22Rv1 (cell line): ENCODE measurements around the gene CDO1.

Experiments used
- H3K27ac ChIP-seq: fragments of 450-650 bp; 2 replicates; pipeline ENCODE4 v1.5.1; 2017
- ZFX ChIP-seq: fragments of 450-650 bp; IDR thresholded peaks from 2 replicates; pipeline ENCODE4 v1.6.1; 2017; ENCODE audit warnings: antibody characterized with exemption, borderline replicate concordance
- TF ChIP-seq, protein P1 (sequence below): fragments of 450-650 bp; IDR thresholded peaks from 2 replicates; pipeline ENCODE4 v1.5.1; 2017; ENCODE audit warnings: mild to moderate bottlenecking

CDO1 gene

DNA sequence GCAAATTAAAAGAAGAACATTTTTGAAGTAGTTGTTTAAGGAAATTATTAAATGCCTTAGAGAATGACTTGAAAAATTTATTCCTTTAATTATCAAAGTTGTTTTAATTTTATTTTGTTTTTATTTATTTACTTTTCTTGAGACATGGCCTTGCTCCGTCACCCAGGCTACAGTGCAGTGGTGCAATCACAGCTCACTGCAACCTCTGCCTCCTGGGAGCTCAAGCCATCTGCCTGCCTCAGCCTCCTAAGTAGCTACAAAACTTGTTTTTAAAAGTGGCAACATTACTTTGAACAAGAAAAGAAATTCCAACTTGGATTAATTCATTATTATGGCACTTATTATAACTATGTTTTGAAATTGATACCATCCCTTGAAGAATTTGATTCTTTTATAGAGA, 29.0 kb downstream of the CDO1 start:
- TF ChIP-seq ZFX, result no peak
- TF ChIP-seq, protein P1, sequence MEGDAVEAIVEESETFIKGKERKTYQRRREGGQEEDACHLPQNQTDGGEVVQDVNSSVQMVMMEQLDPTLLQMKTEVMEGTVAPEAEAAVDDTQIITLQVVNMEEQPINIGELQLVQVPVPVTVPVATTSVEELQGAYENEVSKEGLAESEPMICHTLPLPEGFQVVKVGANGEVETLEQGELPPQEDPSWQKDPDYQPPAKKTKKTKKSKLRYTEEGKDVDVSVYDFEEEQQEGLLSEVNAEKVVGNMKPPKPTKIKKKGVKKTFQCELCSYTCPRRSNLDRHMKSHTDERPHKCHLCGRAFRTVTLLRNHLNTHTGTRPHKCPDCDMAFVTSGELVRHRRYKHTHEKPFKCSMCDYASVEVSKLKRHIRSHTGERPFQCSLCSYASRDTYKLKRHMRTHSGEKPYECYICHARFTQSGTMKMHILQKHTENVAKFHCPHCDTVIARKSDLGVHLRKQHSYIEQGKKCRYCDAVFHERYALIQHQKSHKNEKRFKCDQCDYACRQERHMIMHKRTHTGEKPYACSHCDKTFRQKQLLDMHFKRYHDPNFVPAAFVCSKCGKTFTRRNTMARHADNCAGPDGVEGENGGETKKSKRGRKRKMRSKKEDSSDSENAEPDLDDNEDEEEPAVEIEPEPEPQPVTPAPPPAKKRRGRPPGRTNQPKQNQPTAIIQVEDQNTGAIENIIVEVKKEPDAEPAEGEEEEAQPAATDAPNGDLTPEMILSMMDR, result no peak
- no peak overlapping the region for H3K27ac ChIP-seq

DNA sequence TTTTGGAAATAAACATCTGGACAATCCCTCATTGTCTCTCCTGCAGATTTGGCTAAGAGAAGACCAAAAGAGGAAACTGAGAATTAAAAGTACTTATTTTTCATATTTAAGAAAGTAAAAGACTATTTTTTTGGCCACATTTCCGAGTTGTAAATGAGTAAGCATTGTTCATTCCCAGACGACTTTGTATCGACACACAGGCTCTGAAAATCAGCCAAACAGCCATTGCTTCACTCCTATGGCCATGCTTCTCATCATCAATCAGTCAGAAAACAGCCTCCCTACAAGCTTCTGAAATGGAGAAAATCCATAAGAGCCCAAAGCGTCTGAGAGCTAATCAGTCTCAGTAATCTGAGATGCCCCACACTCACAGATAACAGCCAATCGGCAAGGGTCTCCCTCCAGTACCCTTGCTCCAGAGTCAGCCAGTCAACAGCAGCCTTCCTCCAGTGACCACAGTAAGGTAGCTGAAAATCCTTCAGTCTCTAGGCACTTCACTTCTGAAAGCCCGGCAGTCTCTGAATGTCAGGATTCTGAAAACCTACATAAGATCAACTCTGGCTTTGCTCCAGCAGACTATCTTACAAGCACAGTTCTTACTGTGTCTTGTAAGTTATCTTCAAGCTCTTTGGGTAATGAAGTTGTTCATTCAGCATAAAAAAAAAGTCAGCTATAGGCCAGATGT, 30.9 kb downstream of the CDO1 start:
- no peak for TF ChIP-seq ZFX
- TF ChIP-seq, protein P1, result no peak

DNA sequence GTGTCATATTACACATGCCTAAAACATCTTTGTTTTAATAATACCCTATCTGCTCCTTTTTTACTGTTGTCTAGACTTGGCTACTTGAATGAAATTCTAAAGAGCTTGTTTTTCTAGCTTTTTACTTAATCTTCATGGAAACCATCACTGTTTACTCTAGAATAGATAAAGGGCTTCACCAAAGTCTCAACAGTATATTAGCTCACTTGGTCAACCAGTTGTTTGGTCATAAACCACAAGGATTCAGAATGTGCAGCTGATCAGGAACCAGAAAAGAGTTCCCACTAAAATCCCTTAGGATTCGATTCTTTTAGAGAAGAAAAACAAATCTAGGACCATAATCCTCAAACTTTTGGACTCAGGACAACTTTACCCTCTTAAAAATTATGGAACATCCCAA, 38.0 kb downstream of the CDO1 start:
- no peak for TF ChIP-seq ZFX
- TF ChIP-seq, protein P1, result no peak
- no peak overlapping the region for H3K27ac ChIP-seq

More for the DNA sequence above, 30.9 kb downstream of the CDO1 start:
- H3K27ac ChIP-seq, result no peak overlapping the region

DNA sequence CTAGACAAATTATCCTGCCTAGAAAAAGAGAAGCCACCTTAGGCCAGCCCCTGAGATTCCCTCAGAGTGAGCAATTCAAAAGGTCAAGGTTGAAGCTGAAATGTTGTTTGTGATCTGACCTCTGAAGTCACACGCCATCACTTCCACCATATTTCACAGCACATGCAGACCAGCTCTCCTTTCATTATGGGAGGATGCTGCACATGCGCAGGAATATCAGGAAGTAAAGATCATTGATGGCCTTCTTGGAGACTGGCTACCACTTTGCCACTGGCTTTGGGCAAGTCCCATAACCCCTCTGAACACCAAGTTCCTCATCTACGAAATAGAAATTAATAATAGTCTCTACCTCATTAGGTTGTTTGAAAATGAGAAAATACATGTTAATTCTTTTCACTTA, 39.5 kb downstream of the CDO1 start:
- no peak for TF ChIP-seq ZFX
- TF ChIP-seq, protein P1, result no peak
- no peak overlapping the region for H3K27ac ChIP-seq

DNA sequence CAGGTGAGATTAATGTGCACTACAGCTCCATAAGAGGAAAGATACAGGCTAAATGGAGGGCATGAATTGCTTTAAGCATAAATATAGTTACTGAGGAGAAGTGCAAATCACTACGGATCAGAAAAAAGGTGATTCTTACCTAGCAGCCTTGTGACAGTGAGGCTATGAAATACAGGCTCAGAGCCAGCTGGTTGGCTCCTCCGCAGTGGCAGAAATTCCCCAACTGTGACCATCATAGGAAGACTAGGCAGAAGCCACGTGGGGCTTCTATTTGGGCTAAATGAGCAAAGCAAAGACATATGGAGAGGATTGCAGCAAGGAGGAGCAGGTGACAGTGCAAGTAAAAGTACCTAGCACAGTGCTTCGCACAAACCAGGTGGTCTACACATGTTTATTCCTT, 40.5 kb downstream of the CDO1 start:
- H3K27ac ChIP-seq, result no peak overlapping the region
- no peak for TF ChIP-seq ZFX
- TF ChIP-seq, protein P1, result no peak

DNA sequence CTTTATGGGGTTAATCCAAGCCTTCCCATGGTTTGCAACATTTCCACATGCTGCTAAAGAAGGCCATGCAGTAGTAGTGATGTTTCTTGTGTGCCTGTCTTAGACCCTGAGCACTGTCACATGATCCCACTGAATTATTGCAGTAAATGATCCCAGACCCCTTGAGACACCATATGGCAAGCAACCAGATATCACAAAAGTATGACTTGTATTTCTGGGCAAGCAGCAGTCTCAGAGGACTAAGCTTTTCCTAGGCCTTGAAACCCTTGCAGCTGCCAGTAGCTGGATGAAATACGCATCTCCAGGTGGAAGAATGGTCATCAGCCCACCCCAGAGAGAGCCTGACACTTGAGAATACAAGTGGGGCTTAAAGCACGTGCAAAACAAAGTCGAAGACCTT, 41.8 kb downstream of the CDO1 start:
- H3K27ac ChIP-seq, result no peak overlapping the region
- TF ChIP-seq, protein P1, result no peak
- TF ChIP-seq ZFX, result no peak

DNA sequence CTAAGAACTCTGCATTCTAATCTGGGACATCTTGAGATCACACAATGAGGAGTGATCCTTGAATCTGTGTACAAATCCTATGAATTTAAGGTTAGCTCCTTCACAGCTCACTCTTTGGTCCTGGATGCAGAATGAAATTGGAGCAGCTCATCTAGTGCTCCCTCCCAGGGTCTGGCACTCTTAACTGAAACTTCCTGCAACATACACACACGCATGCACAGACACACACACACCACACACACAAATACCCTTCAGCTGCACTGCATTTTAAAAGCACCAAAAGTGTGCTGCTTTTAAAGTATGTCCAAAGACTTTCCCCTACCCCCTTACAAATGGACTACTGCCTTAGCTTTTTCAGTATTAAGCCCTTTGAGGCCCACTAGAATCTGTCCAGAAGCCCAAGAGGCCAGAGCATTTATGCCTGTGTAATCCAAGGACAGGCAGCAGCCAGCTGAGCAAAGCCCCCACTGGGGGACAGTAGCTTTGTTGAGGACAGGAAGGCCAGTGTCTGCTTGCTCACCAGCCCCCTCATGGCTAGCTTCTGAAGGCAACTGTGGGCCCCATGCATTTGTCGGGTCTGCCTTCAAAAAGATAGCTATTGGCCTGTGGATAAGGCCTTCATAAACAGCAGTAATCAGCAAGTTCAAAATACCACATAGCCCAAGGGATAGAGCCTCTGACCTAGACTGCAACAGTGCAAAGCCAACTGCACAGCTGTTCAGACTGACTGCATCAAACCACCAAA, 43.6 kb downstream of the CDO1 start:
- no peak overlapping the region for H3K27ac ChIP-seq

More for the DNA sequence above, 43.6 kb downstream of the CDO1 start:
- TF ChIP-seq, protein P1, result no peak
- no peak for TF ChIP-seq ZFX
